Measurements from ENCODE around the gene DCHS2. TPM values are rescaled to one million over a fixed set of nuclear protein-coding genes. Genes with fewer than 3 reads are reported as not detected.

DCHS2 gene
- total and polyA plus RNA-seq, 10 of the 15 experiments (the other 5 are each of a cell fraction or from before 2014, with no cell fraction given) = 0.01 to 0.31 (median 0.06) TPM; not detected in 3

- TF ChIP-seq NFXL1 (IDR thresholded peaks at IDR 0.05; ENCODE audit: borderline replicate concordance) (no peak), ZBTB33 (IDR thresholded peaks at IDR 0.05) (no peak), E4F1 (IDR thresholded peaks at IDR 0.05; ENCODE audit: borderline replicate concordance, partially characterized antibody) (no peak), MYC (IDR thresholded peaks at IDR 0.05; ENCODE audit: insufficient read depth, insufficient read length, insufficient replicate concordance, low read length, severe bottlenecking) (no peak)
Observed at GRCh38 chr4:154328030-154328429, 163.6 kb downstream of the DCHS2 start (continued).

DNA sequence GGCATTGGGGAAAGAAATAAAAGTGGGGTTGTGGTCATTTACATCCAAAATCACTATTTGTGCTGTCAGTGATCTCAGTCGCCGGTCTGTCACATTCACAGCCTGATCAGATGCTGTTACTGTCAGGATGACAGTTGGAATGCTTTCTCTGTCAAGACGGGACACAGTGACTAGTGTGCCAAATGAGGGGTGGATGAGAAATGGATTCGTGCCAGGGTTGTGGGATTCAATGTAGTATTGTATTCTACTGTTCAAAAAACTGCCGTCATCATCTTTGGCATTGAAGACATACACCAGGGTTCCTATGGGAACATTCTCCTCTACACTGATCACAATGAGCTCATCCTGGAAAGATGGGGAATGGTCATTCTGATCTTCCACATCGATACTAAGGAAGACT lies 171.1 kb downstream of the DCHS2 start:
- Histone ChIP-seq H3K27me3 (replicated peaks in 1 of 2; ENCODE audit: control insufficient read depth in 2 of 2, insufficient read depth in 2 of 2, low read length in 1 of 2) (no peaks in the 10 kb centered on the region), H3K4me1 (ENCODE audit: control insufficient read depth, insufficient read depth, low read length) (no peaks in the 10 kb centered on the region), H3K79me2 (ENCODE audit: control insufficient read depth, insufficient read depth, low read length) (no peaks in the 10 kb centered on the region), H3K27ac (ENCODE audit: control insufficient read depth, insufficient read depth) (no peak overlapping the region), H3K4me3 (no peak overlapping the region), H3K9me3 (replicated peaks; ENCODE audit: control insufficient read depth, insufficient read depth, low read length) (no peaks in the 10 kb centered on the region), H3K4me2 (ENCODE audit: control insufficient read depth, insufficient read depth) (no peak overlapping the region), H3K9ac (ENCODE audit: control insufficient read depth, insufficient read depth, low read length) (no peak overlapping the region), H2AFZ (ENCODE audit: control insufficient read depth, low read depth, low read length) (no peak overlapping the region), H3K36me3 (ENCODE audit: control insufficient read depth in 2 of 2, insufficient read depth in 2 of 2, low read length in 1 of 2) (no peaks in the 10 kb centered on the region), H4K20me1 (ENCODE audit: control insufficient read depth, insufficient read depth) (no peaks in the 10 kb centered on the region)
- intact Hi-C loops (cut with micrococcal nuclease; ENCODE audit: unreplicated experiment) = no loop called here
- SMC1A ChIA-PET (ENCODE audit: uncharacterized antibody, unreplicated experiment) = no interaction called here
- ATAC-seq = no peak
- TF ChIP-seq HDAC6 (IDR thresholded peaks at IDR 0.05; ENCODE audit: unreplicated experiment) = no peak
- TF ChIP-seq PAX8 (IDR thresholded peaks at IDR 0.05) = no peak
- TF ChIP-seq CREB1 (IDR thresholded peaks at IDR 0.05; ENCODE audit: low read depth) = no peak
- no peak for TF ChIP-seq ZSCAN29 (IDR thresholded peaks at IDR 0.05)
- CTCF ChIA-PET = no interaction called here
- no peak for DNase-seq (ENCODE audit: low read depth, low spot score)
- in situ Hi-C loops (cut with MboI) = loop anchor here (10.0 kb wide), 1 partner anchor 184 kb away; no protein-coding TSS in a partner anchor
- RAD21 ChIA-PET (ENCODE audit: unreplicated experiment) = no interaction called here
- no TSS peak for BruUV-seq (replicated peaks)
- no peak for FAIRE-seq
- POLR2A ChIA-PET = no interaction called here
- 44% methylated on average over 6 of the region's 6 CpGs for WGBS (ENCODE audit: insufficient coverage, insufficient replicate concordance, low lambda C conversion rate, missing lambda C conversion rate)

Data from GM12878 (cell line).